Uterus (tissue), 2 donors: ENCODE data around the gene ZAR1L.
"Not testable (repeated sequence)": the region's sequence is repeated elsewhere in the genome, so short reads cannot be mapped to it uniquely, and the experiment has no call there.

Experiments used
- POLR2A ChIP-seq, 2 donors: fragments of 450-650 bp; IDR thresholded peaks; one replicate each; pipeline ENCODE4 v1.6.1; 2016; ENCODE audit warnings: antibody characterized with exemption in 2 of 2, mild to moderate bottlenecking in 1 of 2, moderate library complexity in 1 of 2
- TF ChIP-seq, protein P1 (sequence below), 4 experiments: fragments of 200-600 bp in 2 of 4; fragments of 450-650 bp in 2 of 4; sonication (generic) in 2 of 4; IDR thresholded peaks; one replicate each; pipeline ENCODE4 v1.5.1; 2016 to 2019; ENCODE audit warnings: antibody characterized with exemption in 4 of 4, mild to moderate bottlenecking in 2 of 4, moderate library complexity in 1 of 4

DNA sequence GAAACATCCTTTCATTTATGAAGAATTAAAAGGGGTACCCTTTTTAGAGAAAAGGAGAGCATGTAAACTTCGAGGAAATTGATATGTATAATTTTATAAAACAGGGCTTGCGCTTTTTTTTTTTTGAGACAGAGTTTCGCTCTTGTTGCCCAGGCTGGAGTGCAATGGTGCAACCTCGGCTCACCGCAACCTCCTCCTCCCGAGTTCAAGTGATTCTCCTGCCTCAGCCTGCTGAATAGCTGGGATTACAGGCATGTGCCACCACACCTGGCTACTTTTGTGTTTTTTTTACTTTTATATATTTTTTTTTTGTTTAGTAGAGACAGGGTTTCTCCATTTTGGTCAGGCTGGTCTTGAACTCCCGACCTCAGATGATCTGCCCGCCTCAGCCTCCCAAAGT lies 40.8 kb upstream of the ZAR1L start:
- TF ChIP-seq POLR2A (IDR thresholded peaks at IDR 0.05) = not testable (repeated sequence)
- TF ChIP-seq, protein P1, sequence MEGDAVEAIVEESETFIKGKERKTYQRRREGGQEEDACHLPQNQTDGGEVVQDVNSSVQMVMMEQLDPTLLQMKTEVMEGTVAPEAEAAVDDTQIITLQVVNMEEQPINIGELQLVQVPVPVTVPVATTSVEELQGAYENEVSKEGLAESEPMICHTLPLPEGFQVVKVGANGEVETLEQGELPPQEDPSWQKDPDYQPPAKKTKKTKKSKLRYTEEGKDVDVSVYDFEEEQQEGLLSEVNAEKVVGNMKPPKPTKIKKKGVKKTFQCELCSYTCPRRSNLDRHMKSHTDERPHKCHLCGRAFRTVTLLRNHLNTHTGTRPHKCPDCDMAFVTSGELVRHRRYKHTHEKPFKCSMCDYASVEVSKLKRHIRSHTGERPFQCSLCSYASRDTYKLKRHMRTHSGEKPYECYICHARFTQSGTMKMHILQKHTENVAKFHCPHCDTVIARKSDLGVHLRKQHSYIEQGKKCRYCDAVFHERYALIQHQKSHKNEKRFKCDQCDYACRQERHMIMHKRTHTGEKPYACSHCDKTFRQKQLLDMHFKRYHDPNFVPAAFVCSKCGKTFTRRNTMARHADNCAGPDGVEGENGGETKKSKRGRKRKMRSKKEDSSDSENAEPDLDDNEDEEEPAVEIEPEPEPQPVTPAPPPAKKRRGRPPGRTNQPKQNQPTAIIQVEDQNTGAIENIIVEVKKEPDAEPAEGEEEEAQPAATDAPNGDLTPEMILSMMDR (IDR thresholded peaks at IDR 0.05) = not testable (repeated sequence)
